GM18517 (cell line): Measurements from ENCODE around the gene NFXL1.

ENCODE experiments used
- ATAC-seq: cut with Tn5 transposase; IDR thresholded peaks from one replicate; pipeline ENCODE4 v1.9.1; 2021; ENCODE audit warnings: mild to moderate bottlenecking, moderate library complexity; ENCODE audit not compliant: unreplicated experiment

NFXL1 gene

DNA sequence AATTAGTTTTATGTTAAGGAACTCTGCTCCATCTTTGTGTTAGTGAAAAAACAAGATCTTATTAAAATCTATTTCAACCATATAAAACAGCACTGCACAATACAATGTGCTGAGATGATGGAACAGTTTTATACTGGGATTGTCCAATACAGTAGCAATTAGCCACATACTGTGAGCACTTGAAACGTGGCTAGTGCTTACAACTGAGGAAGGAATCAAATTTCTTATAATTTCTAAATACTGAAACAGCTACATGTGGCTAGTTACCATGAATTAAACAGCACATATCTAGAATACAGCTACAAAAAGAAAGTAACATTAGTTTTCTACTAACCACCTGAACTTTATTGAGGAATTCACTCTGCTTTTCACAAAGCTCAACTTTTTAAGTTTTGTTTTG, 14.7 kb downstream of the NFXL1 start:
- no peak for ATAC-seq

DNA sequence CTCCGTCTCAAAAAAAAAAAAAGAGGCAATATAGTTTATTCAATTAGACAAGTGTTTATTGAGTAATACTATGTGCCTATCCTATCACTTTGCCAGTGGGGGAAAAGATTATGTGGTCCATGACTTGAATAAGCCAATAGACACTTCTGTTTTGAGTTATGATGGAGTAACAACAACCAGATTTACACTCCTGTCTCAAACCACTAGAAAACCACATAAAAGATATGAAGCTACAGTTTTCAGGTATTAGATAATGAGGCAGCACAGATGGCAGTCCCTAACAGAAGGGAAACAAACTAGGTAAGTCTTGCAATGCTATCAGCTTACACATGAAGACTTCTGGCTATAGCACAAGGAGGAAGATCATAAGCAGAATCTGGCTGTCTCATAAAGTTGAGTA, 22.5 kb downstream of the NFXL1 start:
- no peak for ATAC-seq

DNA sequence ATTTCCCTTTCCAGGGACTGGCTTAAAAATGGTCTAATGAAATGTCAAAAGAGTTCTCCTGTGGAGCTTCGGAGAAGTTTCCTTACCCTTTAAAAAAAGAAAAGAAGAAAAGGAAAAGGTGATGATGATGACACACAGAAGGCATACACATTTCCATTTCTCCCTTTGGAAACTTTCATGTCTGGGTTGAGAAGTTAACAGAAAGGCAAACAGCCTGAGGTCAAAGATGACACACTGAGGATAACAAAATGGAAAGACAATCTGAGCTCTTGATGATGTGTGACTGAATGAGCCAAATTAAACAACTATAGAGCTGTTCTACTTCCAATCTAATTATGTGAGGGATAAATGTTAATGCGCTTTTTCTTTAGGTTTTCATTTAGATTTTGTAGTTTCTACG, 32.2 kb downstream of the NFXL1 start:
- ATAC-seq, result no peak

DNA sequence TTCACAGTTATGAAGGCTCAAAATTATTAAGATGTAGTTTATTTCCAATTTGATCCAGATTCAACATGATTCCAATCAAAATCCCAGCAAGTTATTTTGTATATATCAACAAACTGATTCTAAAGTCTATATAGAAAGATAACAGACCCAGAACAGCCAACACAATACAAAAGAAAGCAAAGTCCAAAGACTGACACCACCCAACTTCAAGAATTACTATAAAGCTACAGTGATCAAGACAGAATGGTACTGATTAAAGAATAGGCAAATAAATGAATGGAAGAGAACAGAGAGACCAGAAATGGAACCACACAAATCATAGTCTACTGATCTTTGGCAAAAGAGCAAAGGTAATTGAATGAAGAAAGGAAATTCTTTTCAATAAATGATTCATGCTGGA, 34.9 kb downstream of the NFXL1 start:
- ATAC-seq, result no peak

DNA sequence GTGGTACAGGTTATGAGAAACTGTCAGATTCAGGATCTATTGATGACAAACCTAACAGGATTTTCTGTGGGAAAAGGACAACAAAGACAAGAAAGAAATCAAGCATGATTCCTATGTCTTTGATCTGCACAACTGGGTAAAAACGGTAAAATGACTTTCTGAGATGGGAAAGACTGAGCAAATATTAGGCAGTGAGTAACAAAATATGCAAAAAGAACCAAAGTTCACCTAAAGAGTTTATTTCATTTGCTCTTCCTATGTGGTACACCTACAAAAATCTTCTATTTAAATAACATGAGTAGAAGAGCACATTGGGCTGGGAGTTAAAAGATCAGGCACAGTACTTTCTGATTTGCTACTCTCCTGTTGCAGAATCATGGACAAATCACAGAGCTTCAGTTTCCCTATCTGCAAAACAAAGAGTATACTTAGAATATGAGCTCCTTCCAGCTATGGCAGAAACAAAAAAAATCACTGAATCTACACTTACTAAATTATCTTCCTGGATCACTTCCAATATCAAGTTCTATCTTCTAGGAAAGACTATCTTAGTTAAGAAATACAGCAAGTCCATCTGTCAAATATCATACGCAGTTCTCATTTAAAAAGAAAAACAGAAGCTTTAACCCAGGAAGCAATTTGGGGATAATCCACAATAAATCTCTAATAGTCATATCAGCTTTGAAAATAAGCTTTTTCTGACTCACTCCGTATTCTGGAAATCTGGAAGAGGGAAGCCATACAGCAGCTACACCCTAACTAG, 37.4 kb downstream of the NFXL1 start:
- ATAC-seq, result no peak

DNA sequence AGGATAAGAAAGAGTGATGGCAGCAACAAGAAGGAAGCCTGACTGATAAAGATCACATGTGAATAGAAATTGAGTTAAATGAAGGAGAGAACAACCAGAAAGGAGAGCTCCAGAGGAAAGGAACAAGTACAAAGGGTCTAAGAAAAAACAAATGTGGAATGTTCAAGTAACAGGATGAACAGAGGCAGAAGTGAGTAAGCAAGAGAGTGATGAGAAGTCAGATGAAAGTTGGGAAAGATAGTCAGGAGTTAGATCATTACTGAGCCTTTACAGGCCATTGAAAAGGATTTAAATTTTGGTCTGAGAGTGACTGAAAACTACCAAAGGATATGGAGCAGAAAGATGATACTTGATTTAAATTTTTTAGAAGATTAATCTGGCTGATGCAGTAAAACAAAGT, 38.1 kb downstream of the NFXL1 start:
- ATAC-seq, result no peak

DNA sequence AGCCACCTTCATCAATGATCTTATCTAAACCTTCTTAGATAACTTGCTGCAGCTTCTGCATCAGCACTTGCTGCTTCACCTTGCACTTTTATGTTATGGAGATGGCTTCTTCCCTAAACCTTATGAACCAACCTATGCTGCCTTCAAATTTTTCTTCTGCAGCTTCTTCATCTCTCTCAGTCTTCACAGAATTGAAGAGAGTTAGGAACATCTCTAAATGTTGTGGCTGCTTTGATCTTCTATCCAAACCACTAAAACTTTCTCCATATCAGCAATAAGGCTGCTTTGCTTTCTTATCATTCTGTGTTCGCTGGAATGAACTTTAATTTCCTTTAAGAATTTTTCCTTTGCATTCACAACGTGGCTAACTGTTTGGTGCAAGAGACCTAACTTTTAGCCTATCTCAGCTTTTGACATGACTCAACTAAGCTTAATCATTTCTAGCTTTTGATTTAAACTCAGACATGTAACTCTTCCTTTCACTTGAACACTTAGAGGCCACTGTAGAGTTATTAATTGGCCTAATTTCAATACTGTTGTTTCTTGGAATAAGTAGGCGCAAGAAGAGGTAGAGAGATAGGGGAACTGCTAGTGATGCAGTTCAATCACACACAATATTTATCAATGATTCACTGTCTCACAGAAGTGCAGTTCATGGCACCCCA, 40.4 kb downstream of the NFXL1 start:
- no peak for ATAC-seq

DNA sequence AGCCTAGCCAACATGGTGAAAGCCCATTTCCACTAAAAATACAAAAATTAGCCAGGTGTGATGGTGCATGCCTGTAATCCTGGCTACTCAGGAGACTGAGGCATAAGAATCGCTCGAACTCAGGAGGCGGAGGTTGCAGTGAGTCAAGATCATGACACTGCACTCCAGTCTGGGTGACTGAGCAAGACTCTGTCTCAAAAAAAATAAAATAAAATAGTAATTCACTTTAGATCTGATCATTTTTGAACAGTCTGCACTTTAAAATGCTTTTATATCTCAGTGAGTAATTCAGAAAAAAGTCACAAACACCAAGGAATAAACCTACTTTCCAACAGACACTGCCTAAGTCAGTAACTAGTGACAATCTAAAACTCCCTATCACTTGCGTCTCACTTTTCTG, 50.9 kb downstream of the NFXL1 start:
- ATAC-seq, result no peak

DNA sequence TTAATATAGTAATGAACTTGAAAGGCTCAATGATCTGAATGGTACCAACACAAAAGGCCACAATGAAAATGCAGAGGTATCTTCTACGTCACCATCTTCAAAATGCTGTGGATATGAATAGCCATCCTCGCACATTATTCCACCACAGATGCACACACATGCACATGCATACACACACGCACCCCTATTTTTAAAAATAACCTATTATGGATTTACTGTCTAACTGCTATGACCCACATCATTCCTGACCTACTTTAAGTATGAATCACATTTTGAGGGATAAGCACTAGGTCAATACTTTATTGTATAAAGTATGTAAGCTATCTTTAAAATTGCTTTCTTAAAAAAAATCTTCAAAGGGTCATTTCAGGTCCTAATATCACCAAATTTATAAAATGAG, 52.1 kb downstream of the NFXL1 start:
- ATAC-seq, result no peak

DNA sequence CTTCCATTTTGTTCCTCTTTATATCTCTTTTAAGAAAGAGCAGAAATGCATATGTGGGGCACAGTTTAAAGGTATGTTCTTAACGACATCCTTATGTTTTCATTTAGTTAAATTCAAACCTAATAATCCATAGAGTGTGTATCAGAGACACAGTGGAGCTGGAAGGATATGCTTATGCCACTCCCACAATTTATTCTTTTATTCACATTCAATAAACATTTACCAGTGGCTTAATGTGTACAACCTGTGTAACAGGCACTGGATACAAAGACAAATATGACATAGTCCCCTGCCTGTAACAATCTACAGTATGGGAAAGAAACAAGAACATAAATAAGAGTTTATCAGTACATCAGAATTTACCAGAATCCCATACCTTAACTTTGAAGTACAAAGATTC, 54.1 kb downstream of the NFXL1 start:
- no peak for ATAC-seq

DNA sequence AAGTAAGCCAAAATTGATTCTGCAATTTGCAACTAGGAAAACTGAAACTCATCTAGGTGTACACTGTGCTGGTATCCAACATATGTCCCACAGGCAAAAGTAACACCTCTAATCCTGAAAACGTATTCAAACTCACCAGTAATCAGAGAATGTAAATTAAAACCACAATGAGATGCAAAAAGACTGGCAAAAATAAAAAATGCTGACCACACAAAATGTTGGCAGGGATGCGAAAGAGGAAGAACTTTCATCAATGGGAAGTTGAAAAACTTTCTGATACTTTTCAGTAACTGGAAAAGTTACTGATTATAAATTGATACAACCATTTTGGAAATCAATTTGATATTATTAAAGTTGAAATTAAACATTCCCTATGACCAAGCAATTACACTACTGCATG, 56.4 kb downstream of the NFXL1 start:
- ATAC-seq, result no peak

DNA sequence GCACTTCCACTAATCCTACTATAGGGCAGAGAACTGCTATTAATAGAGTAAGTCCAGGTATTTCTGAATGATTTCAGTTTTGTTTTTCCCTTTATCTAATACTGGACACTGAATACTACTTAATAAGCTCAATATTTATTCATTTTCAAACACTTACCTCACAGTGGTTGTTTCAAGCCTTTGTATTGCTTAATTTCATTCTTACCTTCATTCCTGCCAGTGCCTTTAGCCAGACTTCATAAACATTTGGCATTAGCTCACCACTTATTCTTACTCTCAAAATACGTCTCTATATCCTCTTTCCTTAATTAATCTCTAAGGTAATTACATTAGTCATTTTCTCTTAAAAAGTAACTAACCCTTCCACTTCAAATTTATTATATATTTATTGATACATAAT, 57.7 kb downstream of the NFXL1 start:
- ATAC-seq, result no peak

DNA sequence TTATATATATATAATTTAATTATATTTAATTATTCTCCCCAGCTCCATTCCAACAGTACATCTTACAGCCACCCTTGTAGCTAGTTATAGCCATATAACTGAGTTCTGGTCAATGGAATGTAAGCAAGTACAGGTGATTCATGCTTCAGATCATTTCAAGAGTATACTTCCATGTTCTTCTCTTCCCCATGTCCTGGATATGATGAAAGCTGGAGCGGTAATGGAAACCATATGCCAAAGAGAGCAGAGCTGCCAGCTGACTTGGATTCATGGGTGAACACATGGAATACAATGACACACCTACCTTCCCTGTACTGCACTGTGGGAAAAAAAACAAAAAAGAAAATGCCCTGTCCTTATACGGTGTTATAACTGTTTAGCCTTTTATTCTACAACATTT, 59.0 kb downstream of the NFXL1 start:
- no peak for ATAC-seq

DNA sequence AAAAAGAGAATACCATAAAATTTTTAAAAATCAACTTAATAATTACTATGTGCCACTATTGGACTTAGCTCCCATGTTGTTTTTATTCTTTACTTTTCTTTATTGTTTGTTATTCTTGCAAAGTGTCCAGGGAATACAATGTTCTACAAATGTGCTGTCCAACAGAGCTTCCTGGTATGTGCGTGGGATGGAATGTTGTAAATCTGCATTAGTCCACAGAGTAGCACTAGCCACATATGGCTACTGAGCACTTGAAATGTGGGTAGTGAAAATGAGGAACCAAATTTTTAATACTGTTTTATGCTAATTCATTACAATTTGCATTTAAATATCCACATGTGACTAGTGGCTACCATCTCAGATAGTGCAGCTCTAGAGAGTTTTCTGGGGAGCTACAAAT, 62.2 kb downstream of the NFXL1 start:
- ATAC-seq, result no peak

DNA sequence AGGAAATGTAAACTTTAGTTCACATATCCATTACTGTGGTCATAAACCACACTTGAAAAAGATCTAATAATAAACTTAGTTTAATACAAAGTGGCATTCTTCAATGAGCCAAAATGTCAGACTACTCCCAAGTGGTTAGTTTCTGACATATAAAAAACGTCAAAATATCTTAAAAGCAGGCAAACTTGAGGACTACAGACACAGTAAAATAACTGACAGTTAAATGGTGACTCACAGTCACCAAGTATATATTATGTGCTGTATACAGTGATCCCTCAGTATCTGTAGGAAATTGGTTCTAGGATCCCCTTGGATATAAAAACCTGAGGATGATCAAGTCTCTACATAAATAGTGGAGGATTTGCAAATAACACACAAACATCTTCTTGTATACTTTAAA, 64.9 kb downstream of the NFXL1 start:
- ATAC-seq, result no peak

DNA sequence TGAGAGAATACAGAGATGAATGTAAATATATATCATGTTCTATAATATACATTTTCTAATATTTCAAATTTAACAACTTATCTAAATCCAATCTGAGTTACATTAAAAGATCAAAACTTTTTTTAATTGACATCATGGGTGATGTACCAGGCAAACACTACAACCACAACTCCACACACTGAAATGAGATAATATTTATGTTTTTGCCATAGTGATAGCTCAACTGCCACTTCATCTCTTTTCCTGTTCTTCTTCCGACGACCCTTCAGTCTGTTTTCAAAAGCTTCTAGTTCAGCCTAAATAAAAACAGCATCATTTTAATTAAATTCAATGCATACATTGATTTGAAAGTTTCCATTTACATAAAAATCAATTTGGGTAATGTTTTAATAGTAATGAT, 66.3 kb downstream of the NFXL1 start:
- ATAC-seq, result no peak

DNA sequence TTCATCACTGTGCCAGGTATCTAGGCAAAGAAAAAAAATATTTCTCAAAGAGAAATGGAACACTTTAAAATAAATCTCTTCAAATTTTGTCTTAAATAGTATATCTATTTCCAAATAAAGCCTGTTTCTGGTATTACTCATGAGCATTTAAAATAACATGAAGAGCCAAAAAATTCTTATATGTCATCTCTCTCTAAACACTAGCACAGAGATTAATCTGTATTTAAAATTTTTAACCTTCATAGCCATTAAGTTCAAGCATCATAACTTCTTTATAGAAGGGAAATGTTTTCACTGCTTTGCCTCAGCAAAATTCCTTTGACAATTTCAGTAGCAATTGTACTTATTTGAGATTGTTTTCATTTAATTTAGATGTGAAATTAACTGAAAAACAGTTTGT, 71.4 kb downstream of the NFXL1 start:
- ATAC-seq, result no peak

DNA sequence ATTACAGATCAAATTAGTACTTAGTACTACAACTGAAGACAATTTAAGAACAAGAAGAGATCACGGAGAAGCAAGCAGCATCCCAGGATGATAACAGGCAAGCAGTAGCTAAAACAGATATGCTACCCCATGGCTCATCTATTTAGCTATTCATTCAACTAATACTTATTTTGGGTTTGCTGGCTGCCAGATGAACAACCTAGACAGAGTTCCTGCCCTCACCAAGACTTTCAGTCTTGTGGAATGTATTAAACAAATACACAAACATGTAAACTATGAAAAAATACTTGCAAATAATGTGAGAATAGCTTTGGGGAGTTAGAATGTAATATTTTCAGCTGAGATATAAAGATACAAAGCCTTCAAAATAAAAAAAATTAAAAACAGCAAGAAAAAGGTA, 74.1 kb downstream of the NFXL1 start:
- ATAC-seq, result no peak

DNA sequence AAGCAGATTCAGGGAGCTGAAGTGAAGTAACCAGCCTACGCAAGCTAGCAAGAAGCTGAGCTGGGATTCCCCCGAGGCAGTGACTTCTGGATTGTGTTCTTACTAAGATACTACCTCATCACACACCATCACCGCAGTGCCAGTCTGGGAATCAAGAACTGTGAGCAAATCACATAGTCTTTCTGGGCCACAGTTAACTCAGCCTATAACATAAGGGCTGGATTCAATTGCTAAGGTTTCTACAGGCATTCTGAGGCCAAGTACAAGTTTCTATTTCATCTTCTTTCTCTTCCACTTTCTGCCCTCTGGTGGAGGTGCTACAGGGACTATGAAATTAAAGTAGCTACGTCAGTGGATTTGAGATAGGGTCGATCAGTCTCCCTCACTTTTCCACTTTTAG, 75.1 kb downstream of the NFXL1 start:
- peak; percentile 74 for ATAC-seq

DNA sequence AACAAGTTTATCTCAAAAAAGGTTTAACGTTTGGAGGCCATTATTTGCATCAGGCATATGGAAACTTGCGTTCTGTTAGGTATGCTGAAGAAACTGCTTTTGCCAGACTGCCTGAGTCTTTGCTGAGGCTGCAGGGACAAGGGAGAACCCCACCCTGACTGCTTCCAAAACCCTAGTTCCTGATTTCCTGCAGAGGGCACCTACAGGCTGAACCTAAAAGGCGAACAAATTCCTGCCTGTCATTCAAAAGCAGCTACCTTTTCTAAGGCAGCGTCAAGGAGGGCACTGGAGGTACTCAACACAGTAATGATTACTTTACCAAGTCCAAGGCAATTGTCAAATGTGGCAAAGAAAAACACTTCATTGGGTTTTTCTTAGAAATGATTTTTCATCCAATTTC, 75.9 kb downstream of the NFXL1 start:
- no peak for ATAC-seq

DNA sequence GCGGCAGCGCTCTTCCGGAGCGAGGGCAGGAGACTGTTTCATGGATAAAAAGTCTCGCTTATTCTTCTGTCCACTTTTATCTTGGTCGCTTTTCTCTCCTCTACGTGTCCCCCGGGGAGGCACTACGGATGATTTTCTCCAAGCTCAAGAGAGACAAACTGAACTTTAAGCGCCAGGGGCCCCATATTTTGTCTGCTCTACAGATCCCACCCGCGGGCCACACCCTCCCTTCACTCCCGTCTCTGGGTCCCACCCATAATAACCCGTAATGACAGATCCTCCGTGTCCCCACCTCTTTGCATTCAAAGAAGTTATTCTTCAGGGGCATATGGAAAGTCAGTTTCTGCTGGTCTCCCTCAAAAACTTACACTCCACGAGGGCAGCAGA, 76.5 kb downstream of the NFXL1 start, which contains the start of gene CORIN:
TSS of gene CORIN (minus strand) at position 160 of the 387 bp plus-strand sequence. CDS start at position 42, 118 bp downstream.
- no peak for ATAC-seq

DNA sequence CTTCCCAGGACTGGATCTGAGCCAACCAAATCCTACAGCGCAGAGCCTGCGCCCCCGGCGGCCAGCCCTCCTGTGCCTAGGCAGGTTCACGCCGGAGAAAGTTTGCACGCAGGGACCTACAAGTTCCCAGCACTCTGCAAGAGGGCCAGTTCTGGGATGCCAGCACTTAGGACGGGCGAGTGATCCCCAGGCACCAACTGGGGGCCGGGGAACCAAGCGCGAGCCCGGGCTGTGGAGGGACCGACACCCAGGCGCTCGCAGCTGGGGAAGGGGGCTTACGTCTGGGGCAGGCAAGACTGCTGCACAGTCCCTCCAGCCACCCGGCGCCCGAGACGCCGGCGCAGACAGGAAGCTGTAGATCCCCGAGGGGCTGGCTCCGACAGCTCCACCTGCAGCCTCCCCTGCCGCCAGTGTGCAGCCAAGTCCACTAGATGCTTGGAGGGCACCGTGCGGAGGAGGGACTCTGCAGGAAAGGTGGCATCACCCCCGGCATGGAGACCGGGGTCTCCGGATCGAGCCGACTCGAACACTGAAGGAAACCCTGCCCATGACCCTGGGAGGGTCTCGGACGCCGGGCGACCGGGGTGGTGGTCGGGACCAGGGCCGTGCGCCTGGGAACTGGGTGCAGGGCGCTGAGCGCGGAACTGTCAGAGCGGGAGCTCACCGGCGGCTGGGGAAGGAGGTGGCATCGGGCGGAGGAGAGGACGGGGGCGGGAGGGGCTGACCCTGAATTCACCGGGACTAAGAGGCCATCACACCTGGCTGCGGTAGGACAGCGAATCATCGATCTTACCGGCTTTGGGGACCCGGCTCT, 77.1 kb downstream of the NFXL1 start:
- peak; percentile 64 for ATAC-seq
